CD4-positive, CD25-positive, alpha-beta regulatory T cell (primary cell): ENCODE results near the gene UPK3A. TPM values are rescaled to one million over a fixed set of nuclear protein-coding genes. Genes with fewer than 3 reads are reported as not detected.
A peak's percentile ranks its signal among the peaks of the same experiment; 100 is the strongest.

Experiments used
- ATAC-seq, 2 donors: fragments of 150-1000 bp; cut with Tn5 transposase; one replicate each; pipeline ENCODE4 v1.10.0; 2021; ENCODE audit warnings: low read depth in 2 of 2, moderate number of reproducible peaks in 2 of 2, moderate library complexity in 1 of 2
- DNase-seq, 3 donors: peaks; one replicate each; pipeline versions ENCODE4 v3.0.0 to v3.0.0-alpha.2; 2012 to 2022; ENCODE audit warnings: mixed read lengths in 1 of 3
- H3K27ac ChIP-seq: one replicate; pipeline ENCODE4 v1.7.0; 2013; ENCODE audit warnings: mild to moderate bottlenecking, low read length; ENCODE audit not compliant: insufficient read depth, poor library complexity, severe bottlenecking
- H3K27me3 ChIP-seq: one replicate; pipeline ENCODE4 v1.7.0; 2013; ENCODE audit warnings: low read length; ENCODE audit not compliant: control insufficient read depth, insufficient read depth
- H3K36me3 ChIP-seq: one replicate; pipeline ENCODE4 v1.7.0; 2013; ENCODE audit warnings: mild to moderate bottlenecking, low read length, moderate library complexity; ENCODE audit not compliant: control insufficient read depth, insufficient read depth
- H3K4me1 ChIP-seq: 2 replicates; pipeline ENCODE4 v1.7.0; 2013; ENCODE audit warnings: mild to moderate bottlenecking, low read length; ENCODE audit not compliant: insufficient read depth, control insufficient read depth, poor library complexity, severe bottlenecking
- H3K4me3 ChIP-seq: one replicate; pipeline ENCODE4 v1.7.0; 2013; ENCODE audit warnings: low read depth, mild to moderate bottlenecking, low read length, moderate library complexity
- H3K9me3 ChIP-seq, 2 experiments: 1 replicate in 1 of 2; 2 replicates in 1 of 2; pipeline ENCODE4 v1.7.0; 2013; ENCODE audit warnings: low read length in 2 of 2, mild to moderate bottlenecking in 1 of 2, moderate library complexity in 1 of 2; ENCODE audit not compliant: control insufficient read depth in 2 of 2
- H3K27ac Mint-ChIP-seq, 3 donors: one replicate each; pipeline ENCODE4 v1.8.0; 2020 to 2022; ENCODE audit warnings: mild to moderate bottlenecking in 3 of 3, mixed read lengths in 3 of 3, moderate library complexity in 2 of 3
- H3K27me3 Mint-ChIP-seq: one replicate; pipeline ENCODE4 v1.8.0; 2022; ENCODE audit warnings: mild to moderate bottlenecking, mixed read lengths
- H3K36me3 Mint-ChIP-seq: one replicate; pipeline ENCODE4 v1.8.0; 2020; ENCODE audit warnings: mixed read lengths
- H3K4me1 Mint-ChIP-seq, 4 donors: one replicate each; pipeline ENCODE4 v1.8.0; 2020 to 2022; ENCODE audit warnings: mixed read lengths in 4 of 4, mild to moderate bottlenecking in 1 of 4
- H3K4me3 Mint-ChIP-seq, 4 donors: one replicate each; pipeline ENCODE4 v1.8.0; 2020 to 2022; ENCODE audit warnings: mild to moderate bottlenecking in 4 of 4, mixed read lengths in 4 of 4, moderate library complexity in 3 of 4
- H3K9me3 Mint-ChIP-seq, 7 donors: one replicate each; pipeline ENCODE4 v1.8.0; 2020 to 2022; ENCODE audit warnings: mixed read lengths in 7 of 7, mild to moderate bottlenecking in 3 of 7, moderate library complexity in 2 of 7
- polyA plus RNA-seq, 4 donors: library from polyadenylated mRNA; unstranded; fragments of 300-500 nt; fragmentation: Illumina TruSeq; gene quantifications; one replicate each; pipeline ENCODE4 v1.2.3, GENCODE V29; 2021
- total RNA-seq: library from RNA; stranded (reverse); gene quantifications from one replicate; pipeline ENCODE4 v1.2.3, GENCODE V29; 2022

UPK3A gene
- total and polyA plus RNA-seq, 5 donors from 2014 or later, result not detected

- H3K4me3 ChIP-seq, result no peak overlapping the region
- no peaks in the 10 kb centered on the region for H3K36me3 ChIP-seq
- no peak for DNase-seq
- Mint-ChIP-seq H3K9me3 (no peaks in the 10 kb centered on the region), H3K36me3 (no peaks in the 10 kb centered on the region), H3K4me3 (no peak overlapping the region), H3K27ac (peak overlapping the region in 1 of 3 donors; percentile 42), H3K27me3 (peaks cover 33% of the 10 kb centered on the region), H3K4me1 (peaks cover 0 to 16% (median 2%) of the 10 kb centered on the region in 4 donors)
- peaks cover 5% of the 10 kb centered on the region for H3K4me1 ChIP-seq
- ATAC-seq, result no peak
- no peaks in the 10 kb centered on the region for H3K27me3 ChIP-seq
- H3K27ac ChIP-seq, result no peak overlapping the region
- no peaks in the 10 kb centered on the region for H3K9me3 ChIP-seq
These were observed 6.6 kb upstream of the UPK3A start for GRCh38 chr22:45278125-45278524.

- H3K36me3 ChIP-seq, result no peaks in the 10 kb centered on the region
- peaks cover 10% of the 10 kb centered on the region for H3K4me1 ChIP-seq
- no peak overlapping the region for H3K4me3 Mint-ChIP-seq
- H3K9me3 ChIP-seq, result no peaks in the 10 kb centered on the region
- DNase-seq (no peak), ATAC-seq (no peak)
- H3K27ac ChIP-seq, result no peak overlapping the region
- no peaks in the 10 kb centered on the region for H3K36me3 Mint-ChIP-seq
- peak overlapping the region in 1 of 3 donors; percentile 65 for H3K27ac Mint-ChIP-seq
- peaks cover 3% of the 10 kb centered on the region for H3K27me3 ChIP-seq
- H3K4me1 Mint-ChIP-seq, result peaks cover 0 to 27% (median 2%) of the 10 kb centered on the region in 4 donors
- H3K4me3 ChIP-seq, result no peak overlapping the region
- no peaks in the 10 kb centered on the region for H3K9me3 Mint-ChIP-seq
- peaks cover 49% of the 10 kb centered on the region for H3K27me3 Mint-ChIP-seq
These were observed 4.2 kb upstream of the UPK3A start for GRCh38 chr22:45280587-45280980.

GRCh38 chr22:45281010-45281409 is 3.7 kb upstream of the UPK3A start:
- no peaks in the 10 kb centered on the region for H3K9me3 Mint-ChIP-seq
- H3K4me1 Mint-ChIP-seq, result peaks cover 0 to 28% (median 2%) of the 10 kb centered on the region in 4 donors
- H3K4me3 Mint-ChIP-seq, result no peak overlapping the region
- DNase-seq, result no peak
- no peak for ATAC-seq
- no peak overlapping the region for H3K27ac ChIP-seq
- no peaks in the 10 kb centered on the region for H3K9me3 ChIP-seq
- H3K4me3 ChIP-seq, result no peak overlapping the region
- H3K4me1 ChIP-seq, result peaks cover 10% of the 10 kb centered on the region
- H3K27me3 ChIP-seq, result peaks cover 3% of the 10 kb centered on the region
- no peaks in the 10 kb centered on the region for H3K36me3 Mint-ChIP-seq
- no peak overlapping the region for H3K27ac Mint-ChIP-seq
- H3K27me3 Mint-ChIP-seq, result peaks cover 51% of the 10 kb centered on the region
- H3K36me3 ChIP-seq, result no peaks in the 10 kb centered on the region

GRCh38 chr22:45285263-45286058 is 712 bp downstream of the UPK3A start:
- Mint-ChIP-seq H3K36me3 (no peaks in the 10 kb centered on the region), H3K4me3 (peak overlapping the region in 2 of 4 donors; percentile 22 to 56), H3K4me1 (peaks cover 0 to 18% (median 0%) of the 10 kb centered on the region in 4 donors), H3K27ac (no peak overlapping the region), H3K9me3 (no peaks in the 10 kb centered on the region), H3K27me3 (peaks cover 50% of the 10 kb centered on the region)
- H3K27ac ChIP-seq, result no peak overlapping the region
- H3K9me3 ChIP-seq, result no peaks in the 10 kb centered on the region
- no peak overlapping the region for H3K4me3 ChIP-seq
- DNase-seq, result no peak
- H3K36me3 ChIP-seq, result no peaks in the 10 kb centered on the region
- ATAC-seq, result no peak
- H3K4me1 ChIP-seq, result peaks cover 6% of the 10 kb centered on the region
- peaks cover 3% of the 10 kb centered on the region for H3K27me3 ChIP-seq

- Mint-ChIP-seq H3K4me1 (peaks cover 0 to 13% (median 0%) of the 10 kb centered on the region in 4 donors), H3K36me3 (no peaks in the 10 kb centered on the region), H3K4me3 (no peak overlapping the region), H3K27ac (no peak overlapping the region), H3K9me3 (no peaks in the 10 kb centered on the region), H3K27me3 (peaks cover 38% of the 10 kb centered on the region)
- ATAC-seq (no peak), DNase-seq (no peak)
- Histone ChIP-seq H3K27me3 (peaks cover 3% of the 10 kb centered on the region), H3K27ac (no peak overlapping the region), H3K36me3 (no peaks in the 10 kb centered on the region), H3K9me3 (no peaks in the 10 kb centered on the region), H3K4me3 (no peak overlapping the region), H3K4me1 (peaks cover 6% of the 10 kb centered on the region)
These were observed 2.3 kb downstream of the UPK3A start for GRCh38 chr22:45286854-45287551.

GRCh38 chr22:45290410-45290936 is 5.7 kb downstream of the UPK3A start:
- Mint-ChIP-seq H3K9me3 (no peaks in the 10 kb centered on the region), H3K27me3 (peaks cover 9% of the 10 kb centered on the region), H3K4me3 (no peak overlapping the region), H3K4me1 (peaks cover 0 to 7% (median 3%) of the 10 kb centered on the region in 4 donors), H3K27ac (no peak overlapping the region), H3K36me3 (no peaks in the 10 kb centered on the region)
- no peak overlapping the region for H3K4me3 ChIP-seq
- no peak overlapping the region for H3K27ac ChIP-seq
- H3K9me3 ChIP-seq, result no peaks in the 10 kb centered on the region
- no peaks in the 10 kb centered on the region for H3K36me3 ChIP-seq
- H3K4me1 ChIP-seq, result peaks cover under 1% of the 10 kb centered on the region
- ATAC-seq (no peak), DNase-seq (no peak)
- H3K27me3 ChIP-seq, result no peaks in the 10 kb centered on the region

- Mint-ChIP-seq H3K4me3 (no peak overlapping the region), H3K27me3 (peaks cover 6% of the 10 kb centered on the region), H3K9me3 (no peaks in the 10 kb centered on the region), H3K36me3 (no peaks in the 10 kb centered on the region), H3K27ac (no peak overlapping the region), H3K4me1 (peaks cover 0 to 13% (median 8%) of the 10 kb centered on the region in 4 donors)
- DNase-seq, result no peak
- no peak for ATAC-seq
- Histone ChIP-seq H3K36me3 (no peaks in the 10 kb centered on the region), H3K4me1 (peaks cover 9% of the 10 kb centered on the region), H3K4me3 (no peak overlapping the region), H3K9me3 (no peaks in the 10 kb centered on the region), H3K27me3 (no peaks in the 10 kb centered on the region), H3K27ac (no peak overlapping the region)
These were observed 6.5 kb downstream of the UPK3A start for GRCh38 chr22:45291061-45291930.
